Left cardiac atrium (tissue), 4 donors: ENCODE data around the gene DPYD. TPM values are rescaled to one million over a fixed set of nuclear protein-coding genes. Genes with fewer than 3 reads are reported as not detected.
A peak's percentile ranks its signal among the peaks of the same experiment; 100 is the strongest.

Experiments
- ATAC-seq, 2 donors: fragments of 200-7000 bp; cut with Tn5 transposase; one replicate each; pipeline ENCODE4 v1.9.1; 2020; ENCODE audit warnings: mild to moderate bottlenecking in 2 of 2, moderate library complexity in 2 of 2
- DNase-seq: peaks from one replicate; pipeline ENCODE4 v3.0.0-alpha.2; 2020
- intact Hi-C, 2 donors: fragments of 100-400 bp; cut with DNase I; formaldehyde crosslinking; loops; one replicate each; pipeline versions ENCODE4 v1.14.1 to v1.15.1; 2022 to 2023
- long read RNA-seq: library from polyadenylated mRNA; unstranded; transcript quantifications from one replicate; pipeline ENCODE4 v2.0.0, GENCODE V29; 2021
- total RNA-seq, 2 donors: library from RNA; stranded (reverse); fragmentation: NEBNext Ultra II Directional; extraction: Animal tissue kit (Norgen Biotek cat#: 25700); gene quantifications; one replicate each; pipeline ENCODE4 v1.2.1, GENCODE V29; 2021
- donor health status: DM: no; HTN: yes; CAD: no.
- donor health status: DM: no; HTN: yes; CAD: no; lungs with severe emphysema.
- donor health status: DM: yes; HTN: yes; CAD: no.
- donor health status: Dilated cardiomyopathy.

Gene DPYD
- total RNA-seq = 10 to 100 TPM; 16.7 to 22.8 TPM
- long read RNA-seq, full-length matches to known transcripts = 5 of 17 reads
- long read RNA-seq, partial matches to known transcripts = 6 of 17 reads
- long read RNA-seq, other reads (novel, unspliced or antisense) = 6 of 17 reads

GRCh38 chr1:97920832-97921571 is at the start of gene DPYD:
TSS of gene DPYD (minus strand) at chr1:97921034. CDS start at chr1:97920922, 112 bp downstream.
- intact Hi-C loops = no loop called here
- peak; percentile 97 to 99 for ATAC-seq

GRCh38 chr1:97960470-97960869 is 39.6 kb upstream of the DPYD start:
- no peak for ATAC-seq
- DNase-seq = no peak
- intact Hi-C loops = no loop called here

More at GRCh38 chr1:97920832-97921571, at the start of gene DPYD:
- peak; percentile 89 for DNase-seq

- no peak for ATAC-seq
- no peak for DNase-seq
- intact Hi-C loops = no loop called here
These were observed 26.9 kb upstream of the DPYD start for GRCh38 chr1:97947695-97948094.

GRCh38 chr1:97943354-97943753 is 22.5 kb upstream of the DPYD start:
- ATAC-seq (peak in 1 of 2 donors; percentile 24), DNase-seq (no peak)
- intact Hi-C loops = no loop called here

- intact Hi-C loops = no loop called here
- ATAC-seq (no peak), DNase-seq (no peak)
These were observed 21.6 kb upstream of the DPYD start for GRCh38 chr1:97942161-97943123.

- no peak for DNase-seq
- ATAC-seq = peak in 1 of 2 donors; percentile 51
- intact Hi-C loops = no loop called here
These were observed 17.4 kb upstream of the DPYD start for GRCh38 chr1:97938285-97938642.

GRCh38 chr1:97936976-97937375 is 16.1 kb upstream of the DPYD start:
- no peak for DNase-seq
- no peak for ATAC-seq
- intact Hi-C loops = no loop called here

- no peak for DNase-seq
- no peak for ATAC-seq
- intact Hi-C loops = no loop called here
These were observed 13.7 kb upstream of the DPYD start for GRCh38 chr1:97934491-97934890.

GRCh38 chr1:97929874-97930851 is 9.3 kb upstream of the DPYD start:
- intact Hi-C loops = no loop called here
- DNase-seq = no peak

GRCh38 chr1:97926017-97926708 is 5.3 kb upstream of the DPYD start:
- ATAC-seq (no peak), DNase-seq (no peak)
- intact Hi-C loops = no loop called here

More at GRCh38 chr1:97929874-97930851, 9.3 kb upstream of the DPYD start:
- no peak for ATAC-seq

- no peak for ATAC-seq
- intact Hi-C loops = no loop called here
- DNase-seq = no peak
These were observed 4.3 kb upstream of the DPYD start for GRCh38 chr1:97925151-97925550.

GRCh38 chr1:97923811-97924210 is 3.0 kb upstream of the DPYD start:
- no peak for DNase-seq
- intact Hi-C loops = no loop called here

GRCh38 chr1:97920276-97920831 is 480 bp downstream of the DPYD start:
- no peak for DNase-seq
- intact Hi-C loops = no loop called here
- ATAC-seq = peak; percentile 53 to 64

More at GRCh38 chr1:97923811-97924210, 3.0 kb upstream of the DPYD start:
- no peak for ATAC-seq

GRCh38 chr1:97919585-97920261 is 1.1 kb downstream of the DPYD start:
- intact Hi-C loops = no loop called here
- no peak for ATAC-seq
- DNase-seq = no peak

GRCh38 chr1:97918961-97919360 is 1.9 kb downstream of the DPYD start:
- ATAC-seq (no peak), DNase-seq (no peak)
- intact Hi-C loops = no loop called here

- intact Hi-C loops = no loop called here
- ATAC-seq (no peak), DNase-seq (no peak)
These were observed 7.2 kb downstream of the DPYD start for GRCh38 chr1:97913506-97914139.
